Smooth muscle cell (in vitro differentiated cells): Measurements from ENCODE around the gene SAMM50. TPM values are rescaled to one million over a fixed set of nuclear protein-coding genes. Genes with fewer than 3 reads are reported as not detected.

ENCODE experiments used
- DNase-seq: peaks from one replicate; lab custom pipeline; 2025; ENCODE audit not compliant: unreplicated experiment; lab: John Stamatoyannopoulos, UW
- H2AFZ ChIP-seq: fragments of 200-600 bp; sonication (generic); 2 replicates; pipeline ENCODE4 v1.6.0; 2016; ENCODE audit warnings: antibody characterized with exemption, low read depth, mild to moderate bottlenecking
- H3F3A ChIP-seq: fragments of 200-600 bp; sonication (generic); 2 replicates; pipeline ENCODE4 v1.6.0; 2017; ENCODE audit warnings: antibody characterized with exemption, low read depth
- H3K27ac ChIP-seq: fragments of 200-600 bp; sonication (generic); 2 replicates; pipeline ENCODE4 v1.5.1; 2016; ENCODE audit warnings: low read depth, mild to moderate bottlenecking
- H3K27me3 ChIP-seq: fragments of 200-600 bp; sonication (generic); 2 replicates; pipeline ENCODE4 v1.6.1; 2016; ENCODE audit warnings: low read depth, mild to moderate bottlenecking
- H3K36me3 ChIP-seq: fragments of 200-600 bp; sonication (generic); 2 replicates; pipeline ENCODE4 v1.5.1; 2016; ENCODE audit warnings: low read depth
- H3K4me1 ChIP-seq: fragments of 200-600 bp; sonication (generic); 2 replicates; pipeline ENCODE4 v1.5.1; 2016; ENCODE audit warnings: low read depth
- H3K4me2 ChIP-seq: fragments of 200-600 bp; sonication (generic); 2 replicates; pipeline ENCODE4 v1.6.0; 2016; ENCODE audit warnings: mild to moderate bottlenecking
- H3K4me3 ChIP-seq: fragments of 200-600 bp; sonication (generic); 2 replicates; pipeline ENCODE4 v1.5.1; 2016; ENCODE audit warnings: mild to moderate bottlenecking
- H3K79me2 ChIP-seq: fragments of 200-600 bp; sonication (generic); 2 replicates; pipeline ENCODE4 v1.6.0; 2016; ENCODE audit warnings: low read depth, mild to moderate bottlenecking
- H3K9ac ChIP-seq: fragments of 200-600 bp; sonication (generic); 2 replicates; pipeline ENCODE4 v1.6.0; 2016; ENCODE audit warnings: low read depth
- H3K9me3 ChIP-seq: fragments of 200-600 bp; sonication (generic); replicated peaks from 2 replicates; pipeline ENCODE4 v1.5.1; 2016; ENCODE audit warnings: low read depth
- H4K20me1 ChIP-seq: fragments of 200-600 bp; sonication (generic); 2 replicates; pipeline ENCODE4 v1.6.0; 2016; ENCODE audit warnings: low read depth
- CTCF ChIP-seq: fragments of 200-600 bp; sonication (generic); IDR thresholded peaks from 2 replicates; pipeline ENCODE4 v1.5.1; 2017; ENCODE audit warnings: borderline replicate concordance, mild to moderate bottlenecking, antibody characterized with exemption; ENCODE audit not compliant: insufficient read depth, poor library complexity, severe bottlenecking
- WGBS: methylation state at CpG from one replicate; pipeline ENCODE4 v1.1.7; 2016; ENCODE audit warnings: low lambda C conversion rate; 5-methylcytosine and 5-hydroxymethylcytosine counted together
- polyA plus RNA-seq: library from polyadenylated mRNA; unstranded; fragments of >200 nt; fragmentation: Nextera tagmentation; extraction: Ambion mirVana; gene quantifications from 2 replicates; pipeline ENCODE4 v1.2.1, GENCODE V29; 2016
- total RNA-seq: library from RNA; depleted of rRNA; stranded (reverse); fragments of >200 nt; gene quantifications from 2 replicates; pipeline ENCODE4 v1.2.3, GENCODE V29; 2014

Gene SAMM50
- total and polyA plus RNA-seq, 2 experiments from 2014 or later, result 43.6 to 56.1 TPM

GRCh38 chr22:43996981-43997265 lies 41.7 kb downstream of the SAMM50 start:
- no peak for DNase-seq
- H2AFZ ChIP-seq, result no peak overlapping the region
- WGBS, result 87% methylated on average over 8 of the region's 8 CpGs
- H3K27me3 ChIP-seq, result no peaks in the 10 kb centered on the region
- no peaks in the 10 kb centered on the region for H3F3A ChIP-seq
- H4K20me1 ChIP-seq, result peaks cover 40% of the 10 kb centered on the region
- H3K9ac ChIP-seq, result no peak overlapping the region
- H3K4me2 ChIP-seq, result no peak overlapping the region
- no peaks in the 10 kb centered on the region for H3K4me1 ChIP-seq
- H3K36me3 ChIP-seq, result no peaks in the 10 kb centered on the region
- H3K79me2 ChIP-seq, result no peaks in the 10 kb centered on the region
- no peak for TF ChIP-seq CTCF
- no peaks in the 10 kb centered on the region for H3K9me3 ChIP-seq
- H3K4me3 ChIP-seq, result no peak overlapping the region
- no peak overlapping the region for H3K27ac ChIP-seq

- 96% methylated on average over 15 of the region's 15 CpGs for WGBS
- no peak for TF ChIP-seq CTCF
- no peak for DNase-seq
Observed at GRCh38 chr22:43998679-43999264, 43.5 kb downstream of the SAMM50 start.

GRCh38 chr22:43999378-43999777 lies 44.1 kb downstream of the SAMM50 start:
- no peak for DNase-seq
- no peaks in the 10 kb centered on the region for H3K36me3 ChIP-seq
- H3K9ac ChIP-seq, result no peak overlapping the region
- no peak for TF ChIP-seq CTCF
- H3K79me2 ChIP-seq, result no peaks in the 10 kb centered on the region
- H3K4me1 ChIP-seq, result no peaks in the 10 kb centered on the region
- H4K20me1 ChIP-seq, result peaks cover 19% of the 10 kb centered on the region
- no peak overlapping the region for H3K27ac ChIP-seq
- H2AFZ ChIP-seq, result no peak overlapping the region
- H3K4me2 ChIP-seq, result no peak overlapping the region
- no peaks in the 10 kb centered on the region for H3F3A ChIP-seq
- no peaks in the 10 kb centered on the region for H3K27me3 ChIP-seq
- no peaks in the 10 kb centered on the region for H3K9me3 ChIP-seq
- no peak overlapping the region for H3K4me3 ChIP-seq
- 98% methylated on average over 3 of the region's 3 CpGs for WGBS

More at GRCh38 chr22:43998679-43999264, 43.5 kb downstream of the SAMM50 start:
- H3K9ac ChIP-seq, result no peak overlapping the region
- H3K27me3 ChIP-seq, result no peaks in the 10 kb centered on the region
- no peak overlapping the region for H3K4me3 ChIP-seq
- H3K27ac ChIP-seq, result no peak overlapping the region
- no peak overlapping the region for H3K4me2 ChIP-seq
- H3K79me2 ChIP-seq, result no peaks in the 10 kb centered on the region
- no peaks in the 10 kb centered on the region for H3F3A ChIP-seq
- no peaks in the 10 kb centered on the region for H3K9me3 ChIP-seq
- no peaks in the 10 kb centered on the region for H3K4me1 ChIP-seq
- H4K20me1 ChIP-seq, result peaks cover 25% of the 10 kb centered on the region
- H2AFZ ChIP-seq, result no peak overlapping the region
- no peaks in the 10 kb centered on the region for H3K36me3 ChIP-seq

- H3K4me1 ChIP-seq, result no peaks in the 10 kb centered on the region
- H4K20me1 ChIP-seq, result peaks cover 12% of the 10 kb centered on the region
- no peak for TF ChIP-seq CTCF
- no peak overlapping the region for H2AFZ ChIP-seq
- H3K4me2 ChIP-seq, result no peak overlapping the region
- H3K9ac ChIP-seq, result no peak overlapping the region
- H3K9me3 ChIP-seq, result no peaks in the 10 kb centered on the region
- H3F3A ChIP-seq, result no peaks in the 10 kb centered on the region
- H3K79me2 ChIP-seq, result no peaks in the 10 kb centered on the region
- H3K27ac ChIP-seq, result no peak overlapping the region
- H3K36me3 ChIP-seq, result no peaks in the 10 kb centered on the region
- H3K27me3 ChIP-seq, result no peaks in the 10 kb centered on the region
- WGBS, result 97% methylated on average over 4 of the region's 4 CpGs
- H3K4me3 ChIP-seq, result no peak overlapping the region
- no peak for DNase-seq
Observed at GRCh38 chr22:44000123-44000522, 44.9 kb downstream of the SAMM50 start.
